Germinal center (tissue), 1 donor: Measurements from ENCODE around the gene PSMG1.
"Not testable (repeated sequence)": the region's sequence is repeated elsewhere in the genome, so short reads cannot be mapped to it uniquely, and the experiment has no call there.

ENCODE experiments used
- DNase-seq: peaks from one replicate; pipeline ENCODE4 v3.0.0; 2012; ENCODE audit warnings: mixed read lengths, low spot score

PSMG1 gene

GRCh38 chr21:39156024-39156423, 27.2 kb downstream of the PSMG1 start:
- DNase-seq = no peak

- DNase-seq = no peak
These were observed 27.7 kb downstream of the PSMG1 start for GRCh38 chr21:39155578-39155977.

- DNase-seq = no peak
These were observed 29.4 kb downstream of the PSMG1 start for GRCh38 chr21:39153842-39154241.

- DNase-seq = peak; percentile 12
These were observed 29.9 kb downstream of the PSMG1 start for GRCh38 chr21:39153373-39153772.

GRCh38 chr21:39152271-39152670, 31.0 kb downstream of the PSMG1 start:
- DNase-seq = no peak

- no peak for DNase-seq
These were observed 32.4 kb downstream of the PSMG1 start for GRCh38 chr21:39150877-39151276.

- DNase-seq = no peak
These were observed 32.9 kb downstream of the PSMG1 start for GRCh38 chr21:39150316-39150715.

GRCh38 chr21:39149882-39150281, 33.4 kb downstream of the PSMG1 start:
- no peak for DNase-seq

- DNase-seq = no peak
These were observed 34.3 kb downstream of the PSMG1 start for GRCh38 chr21:39148975-39149374.

- DNase-seq = no peak
These were observed 39.1 kb downstream of the PSMG1 start for GRCh38 chr21:39144191-39144590.

GRCh38 chr21:39142972-39143371, 40.3 kb downstream of the PSMG1 start:
- DNase-seq = no peak

GRCh38 chr21:39141502-39141901, 41.7 kb downstream of the PSMG1 start:
- no peak for DNase-seq

- no peak for DNase-seq
These were observed 45.7 kb downstream of the PSMG1 start for GRCh38 chr21:39137248-39138178.

GRCh38 chr21:39136711-39137110, 46.5 kb downstream of the PSMG1 start:
- DNase-seq = no peak

- not testable (repeated sequence) for DNase-seq
These were observed 47.1 kb downstream of the PSMG1 start for GRCh38 chr21:39136138-39136537.

- no peak for DNase-seq
These were observed 48.9 kb downstream of the PSMG1 start for GRCh38 chr21:39134288-39134810.

GRCh38 chr21:39132248-39132647, 51.0 kb downstream of the PSMG1 start:
- DNase-seq = no peak

GRCh38 chr21:39131791-39132190, 51.5 kb downstream of the PSMG1 start:
- no peak for DNase-seq

- no peak for DNase-seq
These were observed 55.7 kb downstream of the PSMG1 start for GRCh38 chr21:39127506-39127905.

- no peak for DNase-seq
These were observed 56.8 kb downstream of the PSMG1 start for GRCh38 chr21:39126486-39126806.

GRCh38 chr21:39125752-39126485, 57.3 kb downstream of the PSMG1 start:
- DNase-seq = no peak
